HepG2 (cell line): ENCODE data around the gene PNKD. TPM values are rescaled to one million over a fixed set of nuclear protein-coding genes. Genes with fewer than 3 reads are reported as not detected.

Experiments
- ATAC-seq: fragments of 200-7000 bp; cut with Tn5 transposase; 3 replicates; pipeline ENCODE4 v1.9.1; 2020; ENCODE audit warnings: mild to moderate bottlenecking, moderate library complexity
- BruUV-seq: library from RNA; stranded (reverse); fragments of 400-500 nt; replicated peaks from 2 replicates; lab custom pipeline; 2021; lab: Mats Ljungman, UMichigan
- CTCF ChIA-PET: fragments of 300-600 bp; formaldehyde crosslinking; extraction: SDS; loops from one replicate; lab custom pipeline; 2021; ENCODE audit warnings: low total read pairs, inconsistent platforms, low intra/inter-chr PET ratio; lab: Yijun Ruan, JAX
- POLR2A ChIA-PET: fragments of 350-600 bp; sonication (Branson Sonifier 250); formaldehyde crosslinking; loops from one replicate; lab custom pipeline; 2020; ENCODE audit warnings: antibody characterized with exemption, inconsistent platforms; lab: Yijun Ruan, JAX
- DNase-seq: peaks from one replicate; pipeline ENCODE4 v3.0.0-alpha.2; 2015; ENCODE audit warnings: low spot score
- FAIRE-seq: peaks from 3 replicates; lab custom pipeline; 2011; peaks lifted over from hg19 to GRCh38; lab: Jason Lieb, UNC
- H2AFZ ChIP-seq: one replicate; pipeline ENCODE4 v1.6.1; 2011; ENCODE audit warnings: low read length, inconsistent platforms
- H3K27ac ChIP-seq: fragments of 300-600 bp; 3 replicates; pipeline ENCODE4 v1.8.0; 2011; ENCODE audit warnings: mixed run types, mild to moderate bottlenecking, mixed read lengths, low read length, inconsistent platforms; ENCODE audit not compliant: insufficient read depth; ENCODE audit errors: extremely low read length
- H3K27me3 ChIP-seq, 2 experiments: fragments of 200-600 bp in 1 of 2; 2 replicates in 1 of 2; 3 replicates in 1 of 2; pipeline versions ENCODE4 v1.6.0 to v1.8.0; 2011; ENCODE audit warnings: low read length in 2 of 2, mild to moderate bottlenecking in 2 of 2, moderate library complexity in 2 of 2, inconsistent platforms in 1 of 2; ENCODE audit not compliant: insufficient read depth in 2 of 2, control insufficient read depth in 1 of 2
- H3K36me3 ChIP-seq, 2 experiments: fragments of 200-600 bp in 1 of 2; replicated peaks in 1 of 2; 2 replicates in 1 of 2; 3 replicates in 1 of 2; pipeline versions ENCODE4 v1.5.1 to v1.8.0; 2011; ENCODE audit warnings: low read length in 2 of 2, inconsistent platforms in 1 of 2; ENCODE audit not compliant: insufficient read depth in 2 of 2, control insufficient read depth in 1 of 2
- H3K4me1 ChIP-seq: 2 replicates; pipeline ENCODE4 v1.5.1; 2012; ENCODE audit warnings: low read length, inconsistent platforms; ENCODE audit not compliant: insufficient read depth
- H3K4me2 ChIP-seq: 2 replicates; pipeline ENCODE4 v1.6.0; 2011; ENCODE audit warnings: low read depth, low read length, inconsistent platforms
- H3K4me3 ChIP-seq, 3 experiments: fragments of 200-600 bp in 1 of 3; sonication (generic), shearing (Covaris generic) in 1 of 3; replicated peaks in 1 of 3; 2 replicates each; pipeline ENCODE4 v1.5.1; 2011 to 2016; ENCODE audit warnings: low read length in 3 of 3, inconsistent platforms in 2 of 3, low read depth in 2 of 3, mild to moderate bottlenecking in 2 of 3, control low read depth in 1 of 3, mixed read lengths in 1 of 3; ENCODE audit not compliant: insufficient read depth in 1 of 3
- H3K79me2 ChIP-seq: one replicate; pipeline ENCODE4 v1.6.1; 2011; ENCODE audit warnings: low read length, inconsistent platforms; ENCODE audit not compliant: insufficient read depth
- H3K9ac ChIP-seq: 2 replicates; pipeline ENCODE4 v1.6.0; 2011; ENCODE audit warnings: mild to moderate bottlenecking, low read depth, low read length, inconsistent platforms; ENCODE audit not compliant: insufficient read depth
- H3K9me3 ChIP-seq: 2 replicates; pipeline ENCODE4 v1.5.1; 2012; ENCODE audit warnings: mild to moderate bottlenecking, low read length
- H4K20me1 ChIP-seq: 2 replicates; pipeline ENCODE4 v1.6.0; 2011; ENCODE audit warnings: inconsistent platforms, mild to moderate bottlenecking, low read length, moderate library complexity; ENCODE audit not compliant: insufficient read depth
- ATF4 ChIP-seq, 2 experiments: fragments of 450-650 bp in 1 of 2; sonication (generic) in 1 of 2; formaldehyde crosslinking; IDR thresholded peaks; 2 replicates each; pipeline versions ENCODE4 v1.5.0 to v1.8.0; 2020 to 2022; ENCODE audit warnings: mild to moderate bottlenecking in 1 of 2, missing genetic modification reagents in 1 of 2
- CEBPG ChIP-seq: IDR thresholded peaks from 2 replicates; pipeline ENCODE4 v1.6.1; 2016
- EP300 ChIP-seq, 3 experiments: sonication (generic) in 1 of 3; formaldehyde crosslinking in 1 of 3; IDR thresholded peaks; 2 replicates each; pipeline versions ENCODE4 v1.5.1 to v1.6.1; 2011 to 2020; ENCODE audit warnings: low read depth in 2 of 3, low read length in 2 of 3, borderline replicate concordance in 1 of 3, improper control_type of control experiment in 1 of 3, mild to moderate bottlenecking in 1 of 3, missing genetic modification reagents in 1 of 3, moderate library complexity in 1 of 3
- HNF4A ChIP-seq: sonication (generic); formaldehyde crosslinking; IDR thresholded peaks from 2 replicates; pipeline ENCODE4 v1.4.0; 2020; ENCODE audit warnings: missing genetic modification reagents
- IRX3 ChIP-seq: sonication (generic); formaldehyde crosslinking; IDR thresholded peaks from 2 replicates; pipeline ENCODE4 v1.8.1; 2023; ENCODE audit warnings: mild to moderate bottlenecking, low read depth, missing genetic modification reagents, borderline replicate concordance
- MED1 ChIP-seq: sonication (generic); formaldehyde crosslinking; IDR thresholded peaks from 2 replicates; pipeline ENCODE4 v1.4.0; 2020; ENCODE audit warnings: missing genetic modification reagents
- NFE2 ChIP-seq: sonication (generic); formaldehyde crosslinking; IDR thresholded peaks from 2 replicates; pipeline ENCODE4 v1.4.0; 2020; ENCODE audit warnings: missing genetic modification reagents
- THAP7 ChIP-seq: sonication (generic); formaldehyde crosslinking; IDR thresholded peaks from 2 replicates; pipeline ENCODE4 v1.8.1; 2023; ENCODE audit warnings: mild to moderate bottlenecking, missing genetic modification reagents
- ZNF432 ChIP-seq: sonication (generic); formaldehyde crosslinking; IDR thresholded peaks from 2 replicates; pipeline ENCODE4 v1.5.0; 2020; ENCODE audit warnings: missing genetic modification reagents, mild to moderate bottlenecking, borderline replicate concordance
- WGBS: methylation state at CpG from one replicate; pipeline ENCODE4 v1.1.6; 2017; ENCODE audit warnings: low lambda C conversion rate; 5-methylcytosine and 5-hydroxymethylcytosine counted together
- in situ Hi-C: cut with HindIII; loops from 2 replicates; pipeline ENCODE4 v1.10.0; 2017; ENCODE audit warnings: low pct_unique_long_range_greater_than_20kb; ENCODE audit not compliant: extremely low pct_ligation_motif_present
- intact Hi-C: fragments of 100-400 bp; cut with micrococcal nuclease; formaldehyde crosslinking; loops from one replicate; pipeline ENCODE4 v1.10.0; 2022; ENCODE audit not compliant: unreplicated experiment
- polyA plus RNA-seq, 8 experiments: library from polyadenylated mRNA; depleted of rRNA in 3 of 8; stranded (reverse) in 7 of 8; unstranded in 1 of 8; fragments of >200 nt; fragmentation: Illumina TruSeq in 4 of 8; extraction: Trizol in 4 of 8; gene quantifications; 2 replicates each; pipeline versions ENCODE4 v1.2.1 to v1.2.3, GENCODE V29; 2011 to 2016; ENCODE audit warnings: low read depth in 4 of 8, missing spikeins in 1 of 8, mixed read lengths in 1 of 8; ENCODE audit not compliant: insufficient read depth in 1 of 8
- total RNA-seq, 5 experiments: library from RNA; depleted of rRNA; stranded (reverse); fragments of >200 nt; fragmentation: Illumina TruSeq; extraction: Trizol; gene quantifications; 2 replicates each; pipeline ENCODE4 v1.2.3, GENCODE V29; 2016; ENCODE audit warnings: low read depth in 1 of 5
- TF ChIP-seq, protein P1 (sequence below): sonication (generic); formaldehyde crosslinking; IDR thresholded peaks from 2 replicates; pipeline ENCODE4 v1.5.1; 2020; ENCODE audit warnings: mild to moderate bottlenecking, missing genetic modification reagents, moderate library complexity
- TF ChIP-seq, protein P2 (sequence below): sonication (generic); formaldehyde crosslinking; IDR thresholded peaks from 2 replicates; pipeline ENCODE4 v1.4.0; 2020; ENCODE audit warnings: missing genetic modification reagents
- TF ChIP-seq, protein P3 (sequence below): sonication (generic); formaldehyde crosslinking; IDR thresholded peaks from 2 replicates; pipeline ENCODE4 v1.4.0; 2020; ENCODE audit warnings: missing genetic modification reagents, borderline replicate concordance

The PNKD gene
- total and polyA plus RNA-seq, 2 of the 13 experiments (the other 11 are each of a cell fraction or from before 2014, with no cell fraction given), result 55.9 to 80.4 TPM

GRCh38 chr2:218381916-218382366 lies 111.6 kb downstream of the PNKD start, which contains the start of gene SLC11A1:
Gene SLC11A1 (plus strand): TSS chr2:218382273. CDS start chr2:218382369, 96 bp downstream.
- H2AFZ ChIP-seq, result no peak within 1 kb of the TSS
- ChIA-PET CTCF (no interaction called here), POLR2A (no interaction called here)
- in situ Hi-C loops, result no loop called here
- intact Hi-C loops, result no loop called here
- peak within 1 kb of the TSS; percentile 67 for H3K4me2 ChIP-seq
- ATAC-seq (peak; percentile 60), FAIRE-seq (no peak), DNase-seq (no peak)
- H3K27me3 ChIP-seq, result peaks cover 13 to 38% of the 10 kb centered on the region in 2 experiments
- peak within 1 kb of the TSS in 2 of 3 experiments; percentile 6 to 41; a peak in 1 of 6 replicates for H3K4me3 ChIP-seq
- no TSS peak for BruUV-seq
- H3K36me3 ChIP-seq, result no peaks in the 10 kb centered on the region
- H3K4me1 ChIP-seq, result peaks cover 60% of the 10 kb centered on the region
- H4K20me1 ChIP-seq, result no peaks in the 10 kb centered on the region
- H3K9ac ChIP-seq, result no peak within 1 kb of the TSS
- 15% methylated on average over 13 of the region's 13 CpGs for WGBS
- H3K9me3 ChIP-seq, result no peaks in the 10 kb centered on the region
- no peaks in the 10 kb centered on the region for H3K79me2 ChIP-seq
- H3K27ac ChIP-seq, result no peak within 1 kb of the TSS
- TF ChIP-seq HNF4A (CRISPR knock-in tag), result peak; percentile 12; the same call in 1 of the 2 replicates
- TF ChIP-seq MED1 (CRISPR knock-in tag), result 0 out of 2 replicates have a peak, but pooled peaks have one; percentile 31
- TF ChIP-seq NFE2 (CRISPR knock-in tag), result no peak
- TF ChIP-seq CEBPG (CRISPR knock-in tag), result peak; percentile 44; the same call in 1 of the 2 replicates
- TF ChIP-seq, protein P1, sequence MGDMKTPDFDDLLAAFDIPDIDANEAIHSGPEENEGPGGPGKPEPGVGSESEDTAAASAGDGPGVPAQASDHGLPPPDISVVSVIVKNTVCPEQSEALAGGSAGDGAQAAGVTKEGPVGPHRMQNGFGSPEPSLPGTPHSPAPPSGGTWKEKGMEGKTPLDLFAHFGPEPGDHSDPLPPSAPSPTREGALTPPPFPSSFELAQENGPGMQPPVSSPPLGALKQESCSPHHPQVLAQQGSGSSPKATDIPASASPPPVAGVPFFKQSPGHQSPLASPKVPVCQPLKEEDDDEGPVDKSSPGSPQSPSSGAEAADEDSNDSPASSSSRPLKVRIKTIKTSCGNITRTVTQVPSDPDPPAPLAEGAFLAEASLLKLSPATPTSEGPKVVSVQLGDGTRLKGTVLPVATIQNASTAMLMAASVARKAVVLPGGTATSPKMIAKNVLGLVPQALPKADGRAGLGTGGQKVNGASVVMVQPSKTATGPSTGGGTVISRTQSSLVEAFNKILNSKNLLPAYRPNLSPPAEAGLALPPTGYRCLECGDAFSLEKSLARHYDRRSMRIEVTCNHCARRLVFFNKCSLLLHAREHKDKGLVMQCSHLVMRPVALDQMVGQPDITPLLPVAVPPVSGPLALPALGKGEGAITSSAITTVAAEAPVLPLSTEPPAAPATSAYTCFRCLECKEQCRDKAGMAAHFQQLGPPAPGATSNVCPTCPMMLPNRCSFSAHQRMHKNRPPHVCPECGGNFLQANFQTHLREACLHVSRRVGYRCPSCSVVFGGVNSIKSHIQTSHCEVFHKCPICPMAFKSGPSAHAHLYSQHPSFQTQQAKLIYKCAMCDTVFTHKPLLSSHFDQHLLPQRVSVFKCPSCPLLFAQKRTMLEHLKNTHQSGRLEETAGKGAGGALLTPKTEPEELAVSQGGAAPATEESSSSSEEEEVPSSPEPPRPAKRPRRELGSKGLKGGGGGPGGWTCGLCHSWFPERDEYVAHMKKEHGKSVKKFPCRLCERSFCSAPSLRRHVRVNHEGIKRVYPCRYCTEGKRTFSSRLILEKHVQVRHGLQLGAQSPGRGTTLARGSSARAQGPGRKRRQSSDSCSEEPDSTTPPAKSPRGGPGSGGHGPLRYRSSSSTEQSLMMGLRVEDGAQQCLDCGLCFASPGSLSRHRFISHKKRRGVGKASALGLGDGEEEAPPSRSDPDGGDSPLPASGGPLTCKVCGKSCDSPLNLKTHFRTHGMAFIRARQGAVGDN (CRISPR knock-in tag), result peak; percentile 51
- 0 out of 4 replicates have a peak, but pooled peaks of 1 of the 2 experiments have one; percentile 6 for TF ChIP-seq EP300 (IDR thresholded peaks at IDR 0.05; ENCODE audit: low read depth in 2 of 2, low read length in 2 of 2)
- TF ChIP-seq EP300 (CRISPR knock-in tag; IDR thresholded peaks at IDR 0.05; ENCODE audit: borderline replicate concordance), result no peak
- TF ChIP-seq, protein P2, sequence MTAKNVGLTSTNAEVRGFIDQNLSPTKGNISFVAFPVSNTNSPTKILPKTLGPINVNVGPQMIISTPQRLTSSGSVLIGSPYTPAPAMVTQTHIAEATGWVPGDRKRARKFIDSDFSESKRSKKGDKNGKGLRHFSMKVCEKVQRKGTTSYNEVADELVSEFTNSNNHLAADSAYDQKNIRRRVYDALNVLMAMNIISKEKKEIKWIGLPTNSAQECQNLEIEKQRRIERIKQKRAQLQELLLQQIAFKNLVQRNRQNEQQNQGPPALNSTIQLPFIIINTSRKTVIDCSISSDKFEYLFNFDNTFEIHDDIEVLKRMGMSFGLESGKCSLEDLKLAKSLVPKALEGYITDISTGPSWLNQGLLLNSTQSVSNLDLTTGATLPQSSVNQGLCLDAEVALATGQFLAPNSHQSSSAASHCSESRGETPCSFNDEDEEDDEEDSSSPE (CRISPR knock-in tag), result no peak
- TF ChIP-seq ZNF432 (CRISPR knock-in tag), result no peak
- TF ChIP-seq, protein P3, sequence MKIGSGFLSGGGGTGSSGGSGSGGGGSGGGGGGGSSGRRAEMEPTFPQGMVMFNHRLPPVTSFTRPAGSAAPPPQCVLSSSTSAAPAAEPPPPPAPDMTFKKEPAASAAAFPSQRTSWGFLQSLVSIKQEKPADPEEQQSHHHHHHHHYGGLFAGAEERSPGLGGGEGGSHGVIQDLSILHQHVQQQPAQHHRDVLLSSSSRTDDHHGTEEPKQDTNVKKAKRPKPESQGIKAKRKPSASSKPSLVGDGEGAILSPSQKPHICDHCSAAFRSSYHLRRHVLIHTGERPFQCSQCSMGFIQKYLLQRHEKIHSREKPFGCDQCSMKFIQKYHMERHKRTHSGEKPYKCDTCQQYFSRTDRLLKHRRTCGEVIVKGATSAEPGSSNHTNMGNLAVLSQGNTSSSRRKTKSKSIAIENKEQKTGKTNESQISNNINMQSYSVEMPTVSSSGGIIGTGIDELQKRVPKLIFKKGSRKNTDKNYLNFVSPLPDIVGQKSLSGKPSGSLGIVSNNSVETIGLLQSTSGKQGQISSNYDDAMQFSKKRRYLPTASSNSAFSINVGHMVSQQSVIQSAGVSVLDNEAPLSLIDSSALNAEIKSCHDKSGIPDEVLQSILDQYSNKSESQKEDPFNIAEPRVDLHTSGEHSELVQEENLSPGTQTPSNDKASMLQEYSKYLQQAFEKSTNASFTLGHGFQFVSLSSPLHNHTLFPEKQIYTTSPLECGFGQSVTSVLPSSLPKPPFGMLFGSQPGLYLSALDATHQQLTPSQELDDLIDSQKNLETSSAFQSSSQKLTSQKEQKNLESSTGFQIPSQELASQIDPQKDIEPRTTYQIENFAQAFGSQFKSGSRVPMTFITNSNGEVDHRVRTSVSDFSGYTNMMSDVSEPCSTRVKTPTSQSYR, result no peak
- TF ChIP-seq THAP7 (CRISPR knock-in tag), result no peak
- TF ChIP-seq ATF4 (CRISPR knock-in tag; IDR thresholded peaks at IDR 0.05), result no peak
- no peak for TF ChIP-seq IRX3 (CRISPR knock-in tag)
